Left kidney (tissue), 2 donors: ENCODE results near the gene PLA2G15. TPM values are rescaled to one million over a fixed set of nuclear protein-coding genes. Genes with fewer than 3 reads are reported as not detected.

Source experiments
- DNase-seq: peaks from one replicate; pipeline ENCODE4 v3.0.0-alpha.2; 2013
- polyA plus RNA-seq: library from polyadenylated mRNA; unstranded; fragments of 120-200 nt; gene quantifications from one replicate; pipeline ENCODE4 v1.2.1, GENCODE V29; 2013; ENCODE audit not compliant: insufficient read length

PLA2G15 gene
- polyA plus RNA-seq, 1 donor = 22.9 TPM

- DNase-seq = no peak
These were observed 5.8 kb downstream of the PLA2G15 start for GRCh38 chr16:68250951-68251350.

GRCh38 chr16:68251832-68252231 is 6.7 kb downstream of the PLA2G15 start:
- no peak for DNase-seq

- no peak for DNase-seq
These were observed 7.2 kb downstream of the PLA2G15 start for GRCh38 chr16:68252383-68252782.

- no peak for DNase-seq
These were observed 8.5 kb downstream of the PLA2G15 start for GRCh38 chr16:68253721-68254120.

GRCh38 chr16:68255712-68256111 is 10.5 kb downstream of the PLA2G15 start:
- DNase-seq = no peak

- DNase-seq = no peak
These were observed 12.2 kb downstream of the PLA2G15 start for GRCh38 chr16:68257251-68257905.

GRCh38 chr16:68257906-68258800 is 13.0 kb downstream of the PLA2G15 start:
- peak; percentile 81 for DNase-seq

- no peak for DNase-seq
These were observed 14.0 kb downstream of the PLA2G15 start for GRCh38 chr16:68259007-68259825.

GRCh38 chr16:68263559-68264127 is 18.5 kb downstream of the PLA2G15 start:
- no peak for DNase-seq

- DNase-seq = peak; percentile 39
These were observed 19.2 kb downstream of the PLA2G15 start, which contains the start of gene SLC7A6 for GRCh38 chr16:68264128-68265077. Gene SLC7A6 (plus strand): TSS chr16:68264526. CDS start chr16:68274727, 10,201 bp downstream.

- no peak for DNase-seq
These were observed 20.1 kb downstream of the PLA2G15 start for GRCh38 chr16:68265078-68265920.

- no peak for DNase-seq
These were observed 22.6 kb downstream of the PLA2G15 start for GRCh38 chr16:68267612-68268405.

GRCh38 chr16:68269793-68270192 is 24.6 kb downstream of the PLA2G15 start:
- DNase-seq = no peak

GRCh38 chr16:68270353-68270752 is 25.2 kb downstream of the PLA2G15 start:
- DNase-seq = no peak

GRCh38 chr16:68272507-68273209 is 27.5 kb downstream of the PLA2G15 start:
- no peak for DNase-seq

GRCh38 chr16:68273459-68273858 is 28.3 kb downstream of the PLA2G15 start:
- DNase-seq = no peak

- DNase-seq = no peak
These were observed 28.7 kb downstream of the PLA2G15 start for GRCh38 chr16:68273896-68274295.

GRCh38 chr16:68274441-68274840 is 29.3 kb downstream of the PLA2G15 start:
- no peak for DNase-seq
